MM.1S (cell line): Measurements from ENCODE around the gene TXNIP.

Experiments used
- EZH2phosphoT487 ChIP-seq: fragments of 300-600 bp; sonication (generic); IDR thresholded peaks from 2 replicates; pipeline ENCODE4 v1.6.1; 2018; ENCODE audit warnings: antibody characterized with exemption, low read length
- TF ChIP-seq, protein P1 (sequence below): fragments of 300-600 bp; sonication (generic); IDR thresholded peaks from 2 replicates; pipeline ENCODE4 v1.5.1; 2016; ENCODE audit warnings: antibody characterized with exemption, low read length, mixed read lengths

DNA sequence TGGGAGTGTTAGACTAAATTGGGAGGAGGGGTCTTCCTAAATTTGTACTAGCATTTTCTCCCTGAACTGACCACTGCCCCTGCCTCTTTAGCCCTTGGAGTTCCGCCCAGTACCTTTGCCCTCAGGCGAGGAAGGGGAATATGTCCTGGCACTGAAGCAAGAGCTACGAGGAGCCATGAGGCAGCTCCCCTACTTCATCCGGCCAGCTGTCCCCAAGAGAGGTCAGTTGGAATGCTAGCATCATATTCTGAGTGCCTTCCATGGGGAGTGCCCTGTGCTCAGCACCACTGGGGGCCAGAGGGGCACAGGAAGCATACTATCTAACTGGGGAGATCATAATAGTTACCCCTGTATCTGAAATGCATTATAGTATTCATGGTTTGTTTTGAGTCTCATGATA lies 21.2 kb downstream of the TXNIP start:
- TF ChIP-seq, protein P1, sequence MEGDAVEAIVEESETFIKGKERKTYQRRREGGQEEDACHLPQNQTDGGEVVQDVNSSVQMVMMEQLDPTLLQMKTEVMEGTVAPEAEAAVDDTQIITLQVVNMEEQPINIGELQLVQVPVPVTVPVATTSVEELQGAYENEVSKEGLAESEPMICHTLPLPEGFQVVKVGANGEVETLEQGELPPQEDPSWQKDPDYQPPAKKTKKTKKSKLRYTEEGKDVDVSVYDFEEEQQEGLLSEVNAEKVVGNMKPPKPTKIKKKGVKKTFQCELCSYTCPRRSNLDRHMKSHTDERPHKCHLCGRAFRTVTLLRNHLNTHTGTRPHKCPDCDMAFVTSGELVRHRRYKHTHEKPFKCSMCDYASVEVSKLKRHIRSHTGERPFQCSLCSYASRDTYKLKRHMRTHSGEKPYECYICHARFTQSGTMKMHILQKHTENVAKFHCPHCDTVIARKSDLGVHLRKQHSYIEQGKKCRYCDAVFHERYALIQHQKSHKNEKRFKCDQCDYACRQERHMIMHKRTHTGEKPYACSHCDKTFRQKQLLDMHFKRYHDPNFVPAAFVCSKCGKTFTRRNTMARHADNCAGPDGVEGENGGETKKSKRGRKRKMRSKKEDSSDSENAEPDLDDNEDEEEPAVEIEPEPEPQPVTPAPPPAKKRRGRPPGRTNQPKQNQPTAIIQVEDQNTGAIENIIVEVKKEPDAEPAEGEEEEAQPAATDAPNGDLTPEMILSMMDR, result no peak
- TF ChIP-seq EZH2phosphoT487, result no peak
